ENCODE measurements around the gene SNX21. TPM values are rescaled to one million over a fixed set of nuclear protein-coding genes. Genes with fewer than 3 reads are reported as not detected.
"Not testable (repeated sequence)": the region's sequence is repeated elsewhere in the genome, so short reads cannot be mapped to it uniquely, and the experiment has no call there.

The SNX21 gene
- polyA plus RNA-seq, 2 of the 4 experiments (the other 2 are of a cell fraction), result 4.0 to 7.0 TPM

DNA sequence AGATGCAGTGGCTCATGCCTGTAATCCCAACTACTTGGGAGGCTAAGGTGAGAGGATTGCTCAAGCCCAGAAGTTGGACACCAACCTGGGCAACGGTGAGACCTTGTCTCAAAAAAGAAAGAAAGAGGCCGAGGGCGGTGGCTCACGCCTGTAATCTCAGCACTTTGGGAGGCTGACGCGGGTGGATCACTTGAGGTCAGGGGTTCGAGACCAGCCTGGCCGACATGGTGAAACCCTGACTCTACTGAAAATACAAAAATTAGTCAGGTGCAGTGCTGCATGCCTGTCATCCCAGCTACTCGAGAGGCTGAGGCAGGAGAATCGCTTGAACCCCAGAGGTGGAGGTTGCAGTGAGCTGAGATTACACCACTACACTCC is 40.5 kb downstream of the SNX21 start:
- 78% methylated on average over 10 of the region's 10 CpGs for WGBS (ENCODE audit: missing lambda C conversion rate)
- DNase-seq (ENCODE audit: low read depth in 1 of 2, low spot score in 1 of 2); CTCF ChIA-PET; H3K4me3 ChIP-seq; FAIRE-seq; H3K27ac ChIP-seq; H3K4me1 ChIP-seq; POLR2A ChIA-PET; H3K9me3 ChIP-seq; ATAC-seq; H3K4me2 ChIP-seq: not testable (repeated sequence)

DNA sequence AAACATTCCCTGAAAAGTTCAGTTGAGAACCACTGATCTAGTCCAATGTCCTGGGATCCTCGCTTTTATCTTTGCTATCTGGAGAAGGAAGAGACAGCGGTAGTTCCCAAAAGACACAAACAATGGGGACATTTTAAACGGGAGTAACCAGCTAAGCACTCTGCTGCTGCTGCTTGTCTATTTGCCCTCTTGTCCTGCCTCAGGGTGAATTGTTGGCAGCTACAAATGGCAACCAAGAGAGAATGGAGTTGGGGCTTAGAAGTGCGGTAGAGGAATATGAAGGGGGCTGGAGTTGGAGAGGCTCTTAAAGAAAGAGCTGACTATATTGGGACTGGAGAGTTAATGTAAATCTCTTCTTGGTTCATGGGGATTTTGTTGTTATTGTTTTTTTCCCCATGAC is 41.0 kb downstream of the SNX21 start:
- no peak overlapping the region for H3K27ac ChIP-seq
- CTCF ChIA-PET, result interaction anchor here (0.8 to 1.2 kb wide), 3 partner anchors 18 to 66 kb away, joined by 3 to 6 read pairs (median 3); partner anchors contain the start of gene ACOT8
- POLR2A ChIA-PET, result no interaction called here
- no peak overlapping the region for H3K4me2 ChIP-seq
- H3K4me1 ChIP-seq, result no peaks in the 10 kb centered on the region
- H3K4me3 ChIP-seq, result no peak overlapping the region
- no peak for FAIRE-seq
- TF ChIP-seq, protein P1, sequence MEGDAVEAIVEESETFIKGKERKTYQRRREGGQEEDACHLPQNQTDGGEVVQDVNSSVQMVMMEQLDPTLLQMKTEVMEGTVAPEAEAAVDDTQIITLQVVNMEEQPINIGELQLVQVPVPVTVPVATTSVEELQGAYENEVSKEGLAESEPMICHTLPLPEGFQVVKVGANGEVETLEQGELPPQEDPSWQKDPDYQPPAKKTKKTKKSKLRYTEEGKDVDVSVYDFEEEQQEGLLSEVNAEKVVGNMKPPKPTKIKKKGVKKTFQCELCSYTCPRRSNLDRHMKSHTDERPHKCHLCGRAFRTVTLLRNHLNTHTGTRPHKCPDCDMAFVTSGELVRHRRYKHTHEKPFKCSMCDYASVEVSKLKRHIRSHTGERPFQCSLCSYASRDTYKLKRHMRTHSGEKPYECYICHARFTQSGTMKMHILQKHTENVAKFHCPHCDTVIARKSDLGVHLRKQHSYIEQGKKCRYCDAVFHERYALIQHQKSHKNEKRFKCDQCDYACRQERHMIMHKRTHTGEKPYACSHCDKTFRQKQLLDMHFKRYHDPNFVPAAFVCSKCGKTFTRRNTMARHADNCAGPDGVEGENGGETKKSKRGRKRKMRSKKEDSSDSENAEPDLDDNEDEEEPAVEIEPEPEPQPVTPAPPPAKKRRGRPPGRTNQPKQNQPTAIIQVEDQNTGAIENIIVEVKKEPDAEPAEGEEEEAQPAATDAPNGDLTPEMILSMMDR (IDR thresholded peaks at IDR 0.05), result no peak
- TF ChIP-seq, protein P2, sequence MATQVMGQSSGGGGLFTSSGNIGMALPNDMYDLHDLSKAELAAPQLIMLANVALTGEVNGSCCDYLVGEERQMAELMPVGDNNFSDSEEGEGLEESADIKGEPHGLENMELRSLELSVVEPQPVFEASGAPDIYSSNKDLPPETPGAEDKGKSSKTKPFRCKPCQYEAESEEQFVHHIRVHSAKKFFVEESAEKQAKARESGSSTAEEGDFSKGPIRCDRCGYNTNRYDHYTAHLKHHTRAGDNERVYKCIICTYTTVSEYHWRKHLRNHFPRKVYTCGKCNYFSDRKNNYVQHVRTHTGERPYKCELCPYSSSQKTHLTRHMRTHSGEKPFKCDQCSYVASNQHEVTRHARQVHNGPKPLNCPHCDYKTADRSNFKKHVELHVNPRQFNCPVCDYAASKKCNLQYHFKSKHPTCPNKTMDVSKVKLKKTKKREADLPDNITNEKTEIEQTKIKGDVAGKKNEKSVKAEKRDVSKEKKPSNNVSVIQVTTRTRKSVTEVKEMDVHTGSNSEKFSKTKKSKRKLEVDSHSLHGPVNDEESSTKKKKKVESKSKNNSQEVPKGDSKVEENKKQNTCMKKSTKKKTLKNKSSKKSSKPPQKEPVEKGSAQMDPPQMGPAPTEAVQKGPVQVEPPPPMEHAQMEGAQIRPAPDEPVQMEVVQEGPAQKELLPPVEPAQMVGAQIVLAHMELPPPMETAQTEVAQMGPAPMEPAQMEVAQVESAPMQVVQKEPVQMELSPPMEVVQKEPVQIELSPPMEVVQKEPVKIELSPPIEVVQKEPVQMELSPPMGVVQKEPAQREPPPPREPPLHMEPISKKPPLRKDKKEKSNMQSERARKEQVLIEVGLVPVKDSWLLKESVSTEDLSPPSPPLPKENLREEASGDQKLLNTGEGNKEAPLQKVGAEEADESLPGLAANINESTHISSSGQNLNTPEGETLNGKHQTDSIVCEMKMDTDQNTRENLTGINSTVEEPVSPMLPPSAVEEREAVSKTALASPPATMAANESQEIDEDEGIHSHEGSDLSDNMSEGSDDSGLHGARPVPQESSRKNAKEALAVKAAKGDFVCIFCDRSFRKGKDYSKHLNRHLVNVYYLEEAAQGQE (IDR thresholded peaks at IDR 0.05), result no peak
- TF ChIP-seq EHMT2 (IDR thresholded peaks at IDR 0.05; ENCODE audit: low read depth) (no peak), HOXA7 (CRISPR knock-in tag; IDR thresholded peaks at IDR 0.05) (no peak)
- TF ChIP-seq, protein P3, sequence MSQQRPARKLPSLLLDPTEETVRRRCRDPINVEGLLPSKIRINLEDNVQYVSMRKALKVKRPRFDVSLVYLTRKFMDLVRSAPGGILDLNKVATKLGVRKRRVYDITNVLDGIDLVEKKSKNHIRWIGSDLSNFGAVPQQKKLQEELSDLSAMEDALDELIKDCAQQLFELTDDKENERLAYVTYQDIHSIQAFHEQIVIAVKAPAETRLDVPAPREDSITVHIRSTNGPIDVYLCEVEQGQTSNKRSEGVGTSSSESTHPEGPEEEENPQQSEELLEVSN (IDR thresholded peaks at IDR 0.05; ENCODE audit: borderline replicate concordance, low read depth), result no peak
- WGBS (ENCODE audit: missing lambda C conversion rate), result 62% methylated on average over 4 of the region's 4 CpGs
- H3K9me3 ChIP-seq, result no peaks in the 10 kb centered on the region
- no peak for DNase-seq (ENCODE audit: low read depth in 1 of 2, low spot score in 1 of 2)
- no peak for ATAC-seq

DNA sequence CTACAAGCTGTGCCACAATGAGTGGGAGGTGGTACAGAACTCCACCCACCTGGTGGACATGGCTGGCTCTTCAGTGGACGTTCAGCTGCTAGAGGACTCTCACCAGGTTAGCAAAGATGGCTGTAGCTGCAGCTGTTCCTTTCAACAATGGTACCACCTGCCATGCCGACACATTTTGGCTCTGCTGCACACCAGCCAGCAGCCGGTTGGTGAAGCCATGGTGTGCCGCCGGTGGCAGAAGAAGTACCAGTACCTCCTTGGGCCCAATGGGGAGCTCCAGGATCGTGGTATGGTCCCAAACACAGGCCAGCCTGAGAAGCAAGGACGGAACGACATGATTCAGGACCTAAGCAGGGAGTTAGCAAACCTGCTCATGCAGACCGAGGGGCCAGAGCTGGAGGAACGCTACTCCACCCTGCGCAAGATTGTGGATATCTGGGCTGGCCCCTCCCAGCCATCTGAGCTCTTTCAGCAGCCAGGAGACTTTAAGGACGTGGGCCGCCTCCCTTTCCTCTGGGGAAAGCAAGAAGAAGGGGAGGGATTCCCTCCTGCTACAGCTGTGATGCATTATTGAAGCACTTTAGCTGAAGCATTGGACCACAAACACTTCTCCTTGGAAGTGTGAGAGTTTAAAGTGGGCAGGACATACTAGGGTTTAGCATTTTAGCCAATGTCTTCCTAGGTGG is 44.6 kb downstream of the SNX21 start:
- DNase-seq (ENCODE audit: low read depth in 1 of 2, low spot score in 1 of 2) (no peak), FAIRE-seq (no peak), ATAC-seq (no peak)
- WGBS (ENCODE audit: missing lambda C conversion rate), result 76% methylated on average over 13 of the region's 13 CpGs
- Histone ChIP-seq H3K27ac (no peak overlapping the region), H3K4me3 (no peak overlapping the region), H3K9me3 (no peaks in the 10 kb centered on the region), H3K4me2 (no peak overlapping the region), H3K4me1 (peaks cover 8% of the 10 kb centered on the region; the same call in 2 of the 3 replicates)
- ChIA-PET CTCF (no interaction called here), POLR2A (no interaction called here)
- TF ChIP-seq EHMT2 (IDR thresholded peaks at IDR 0.05; ENCODE audit: low read depth), result no peak
- no peak for TF ChIP-seq CEBPB (IDR thresholded peaks at IDR 0.05)
- TF ChIP-seq CBX2 (IDR thresholded peaks at IDR 0.05; ENCODE audit: borderline replicate concordance, low read depth), result no peak
- no peak for TF ChIP-seq HEYL (CRISPR knock-in tag; IDR thresholded peaks at IDR 0.05)
- no peak for TF ChIP-seq POLR2A (IDR thresholded peaks at IDR 0.05; ENCODE audit: low read length)
- TF ChIP-seq CBX8 (IDR thresholded peaks at IDR 0.05), result no peak

Measured in A549 (cell line).